ENCODE measurements around the gene TMEM203. TPM values are rescaled to one million over a fixed set of nuclear protein-coding genes. Genes with fewer than 3 reads are reported as not detected.
A peak's percentile ranks its signal among the peaks of the same experiment; 100 is the strongest.

TMEM203 gene
- total and polyA plus RNA-seq, 2 of the 13 experiments (the other 11 are each of a cell fraction or from before 2014, with no cell fraction given): 23.4 to 36.7 TPM

DNA sequence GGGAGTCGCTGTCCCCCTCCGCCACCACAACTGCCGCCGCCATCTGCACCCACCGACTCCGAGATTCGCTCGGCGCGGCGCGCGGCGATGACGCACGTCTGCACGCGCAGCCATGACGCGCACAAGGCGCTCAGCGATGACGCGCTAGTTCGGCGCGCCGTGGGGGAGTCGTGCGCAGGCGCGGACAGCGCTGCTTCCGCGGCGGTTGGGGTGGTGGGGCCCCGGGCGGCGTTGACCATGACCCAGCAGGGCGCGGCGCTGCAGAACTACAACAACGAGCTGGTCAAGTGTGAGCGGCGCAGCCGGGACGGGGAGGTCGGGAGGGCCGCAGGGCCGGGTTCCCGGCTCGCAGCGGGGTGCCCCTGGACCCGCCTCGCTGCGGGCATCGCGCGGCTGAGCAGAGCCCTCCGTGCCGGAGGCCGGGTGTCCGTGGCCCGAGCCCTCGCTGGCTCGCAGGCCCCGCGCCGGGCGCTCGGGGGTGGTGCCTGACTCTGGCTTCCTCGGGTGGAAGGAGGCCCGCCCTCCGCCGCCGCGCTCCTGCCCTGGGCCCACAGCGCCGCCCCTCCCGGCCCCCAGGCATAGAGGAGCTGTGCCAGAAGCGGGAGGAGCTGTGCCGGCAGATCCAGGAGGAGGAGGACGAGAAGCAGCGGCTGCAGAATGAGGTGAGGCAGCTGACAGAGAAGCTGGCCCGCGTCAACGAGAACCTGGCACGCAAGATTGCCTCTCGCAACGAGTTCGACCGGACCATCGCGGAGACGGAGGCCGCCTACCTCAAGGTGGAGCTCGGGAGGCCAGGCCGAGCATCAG lies 16.8 kb downstream of the TMEM203 start, which contains the start of the genes ANAPC2 and SSNA1 (continued):
- TF ChIP-seq, protein P1, sequence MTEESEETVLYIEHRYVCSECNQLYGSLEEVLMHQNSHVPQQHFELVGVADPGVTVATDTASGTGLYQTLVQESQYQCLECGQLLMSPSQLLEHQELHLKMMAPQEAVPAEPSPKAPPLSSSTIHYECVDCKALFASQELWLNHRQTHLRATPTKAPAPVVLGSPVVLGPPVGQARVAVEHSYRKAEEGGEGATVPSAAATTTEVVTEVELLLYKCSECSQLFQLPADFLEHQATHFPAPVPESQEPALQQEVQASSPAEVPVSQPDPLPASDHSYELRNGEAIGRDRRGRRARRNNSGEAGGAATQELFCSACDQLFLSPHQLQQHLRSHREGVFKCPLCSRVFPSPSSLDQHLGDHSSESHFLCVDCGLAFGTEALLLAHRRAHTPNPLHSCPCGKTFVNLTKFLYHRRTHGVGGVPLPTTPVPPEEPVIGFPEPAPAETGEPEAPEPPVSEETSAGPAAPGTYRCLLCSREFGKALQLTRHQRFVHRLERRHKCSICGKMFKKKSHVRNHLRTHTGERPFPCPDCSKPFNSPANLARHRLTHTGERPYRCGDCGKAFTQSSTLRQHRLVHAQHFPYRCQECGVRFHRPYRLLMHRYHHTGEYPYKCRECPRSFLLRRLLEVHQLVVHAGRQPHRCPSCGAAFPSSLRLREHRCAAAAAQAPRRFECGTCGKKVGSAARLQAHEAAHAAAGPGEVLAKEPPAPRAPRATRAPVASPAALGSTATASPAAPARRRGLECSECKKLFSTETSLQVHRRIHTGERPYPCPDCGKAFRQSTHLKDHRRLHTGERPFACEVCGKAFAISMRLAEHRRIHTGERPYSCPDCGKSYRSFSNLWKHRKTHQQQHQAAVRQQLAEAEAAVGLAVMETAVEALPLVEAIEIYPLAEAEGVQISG (CRISPR knock-in tag; IDR thresholded peaks at IDR 0.05): peak; percentile 95
- TF ChIP-seq KLF13 (CRISPR knock-in tag; IDR thresholded peaks at IDR 0.05): peak; percentile 35; the same call in 1 of the 2 replicates
- TF ChIP-seq, protein P2, sequence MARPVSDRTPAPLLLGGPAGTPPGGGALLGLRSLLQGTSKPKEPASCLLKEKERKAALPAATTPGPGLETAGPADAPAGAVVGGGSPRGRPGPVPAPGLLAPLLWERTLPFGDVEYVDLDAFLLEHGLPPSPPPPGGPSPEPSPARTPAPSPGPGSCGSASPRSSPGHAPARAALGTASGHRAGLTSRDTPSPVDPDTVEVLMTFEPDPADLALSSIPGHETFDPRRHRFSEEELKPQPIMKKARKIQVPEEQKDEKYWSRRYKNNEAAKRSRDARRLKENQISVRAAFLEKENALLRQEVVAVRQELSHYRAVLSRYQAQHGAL (CRISPR knock-in tag; IDR thresholded peaks at IDR 0.05; ENCODE audit: not compliant biosample characterization): no peak

DNA sequence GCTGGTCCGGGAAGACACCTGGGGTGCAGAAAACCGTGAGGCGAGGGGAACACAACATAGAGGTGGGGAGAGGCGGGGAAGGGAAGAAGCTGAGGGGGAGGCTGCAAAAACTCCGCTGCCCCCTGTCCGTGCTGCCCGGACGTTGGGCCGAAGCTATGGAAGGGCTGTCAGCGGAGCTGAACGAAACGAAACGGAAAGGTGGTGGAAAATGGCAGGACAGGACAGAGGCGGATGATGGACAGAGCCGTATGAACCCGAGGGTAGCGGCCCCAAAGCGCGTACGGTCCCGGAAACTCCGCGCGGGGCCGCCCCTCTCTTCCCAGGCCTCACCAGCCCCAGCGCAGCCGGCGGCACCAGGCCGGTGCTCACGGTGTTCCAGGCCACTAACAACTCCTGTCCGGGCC lies 17.4 kb downstream of the TMEM203 start:
- ATAC-seq (peak; percentile 2; the same call in 2 of the 3 replicates), DNase-seq (ENCODE audit: low spot score) (no peak), FAIRE-seq (no peak)
- Histone ChIP-seq H3K27me3 (ENCODE audit: control insufficient read depth in 1 of 2, insufficient read depth in 2 of 2, low read length in 2 of 2) (no peaks in the 10 kb centered on the region), H3K4me2 (ENCODE audit: low read depth, low read length) (peak overlapping the region; percentile 90), H2AFZ (ENCODE audit: low read length) (no peak overlapping the region), H3K27ac (ENCODE audit: extremely low read length, insufficient read depth, low read length) (peak overlapping the region; percentile 81), H3K4me3 (replicated peaks in 1 of 3; ENCODE audit: insufficient read depth in 1 of 3, low read depth in 2 of 3, low read length in 3 of 3) (peak overlapping the region; percentile 84 to 99 (median 97)), H4K20me1 (ENCODE audit: insufficient read depth, low read length) (no peaks in the 10 kb centered on the region), H3K4me1 (ENCODE audit: insufficient read depth, low read length) (peaks cover 28% of the 10 kb centered on the region), H3K9ac (ENCODE audit: insufficient read depth, low read depth, low read length) (peak overlapping the region; percentile 87), H3K79me2 (ENCODE audit: insufficient read depth, low read length) (peaks cover 26% of the 10 kb centered on the region), H3K36me3 (replicated peaks in 1 of 2; ENCODE audit: control insufficient read depth in 1 of 2, insufficient read depth in 2 of 2, low read length in 2 of 2) (peaks cover 21 to 34% of the 10 kb centered on the region in 2 experiments; a peak in 4 of 5 replicates), H3K9me3 (ENCODE audit: low read length) (no peaks in the 10 kb centered on the region)
- in situ Hi-C loops (cut with HindIII; ENCODE audit: extremely low pct_ligation_motif_present, low pct_unique_long_range_greater_than_20kb) (loop anchor here (5.0 kb wide), 1 partner anchor 39 kb away; the partner anchor contains the start of genes CYSRT1 and RNF224), intact Hi-C loops (cut with micrococcal nuclease; ENCODE audit: unreplicated experiment) (loop anchor here (1.0 to 2.0 kb wide), 3 partner anchors 17 to 39 kb away; partner anchors contain the start of genes NDOR1, RNF224 and TMEM203)
- BruUV-seq (replicated peaks): TSS peak; percentile 77
- ChIA-PET CTCF (ENCODE audit: low intra/inter-chr PET ratio, low total read pairs) (interaction anchor here (1.1 to 2.6 kb wide), 3 partner anchors 12 to 48 kb away, joined by 4 to 19 read pairs (median 16); partner anchors contain the start of gene RNF224), POLR2A (interaction anchor here (1.0 to 3.8 kb wide), 13 partner anchors 10 to 66 kb away, joined by 5 to 52 read pairs (median 12); partner anchors contain the start of genes NDOR1, NELFB, RNF208 and TMEM203)
- WGBS (ENCODE audit: low lambda C conversion rate): under 1% methylated on average over 14 of the region's 31 CpGs
- TF ChIP-seq, protein P3, sequence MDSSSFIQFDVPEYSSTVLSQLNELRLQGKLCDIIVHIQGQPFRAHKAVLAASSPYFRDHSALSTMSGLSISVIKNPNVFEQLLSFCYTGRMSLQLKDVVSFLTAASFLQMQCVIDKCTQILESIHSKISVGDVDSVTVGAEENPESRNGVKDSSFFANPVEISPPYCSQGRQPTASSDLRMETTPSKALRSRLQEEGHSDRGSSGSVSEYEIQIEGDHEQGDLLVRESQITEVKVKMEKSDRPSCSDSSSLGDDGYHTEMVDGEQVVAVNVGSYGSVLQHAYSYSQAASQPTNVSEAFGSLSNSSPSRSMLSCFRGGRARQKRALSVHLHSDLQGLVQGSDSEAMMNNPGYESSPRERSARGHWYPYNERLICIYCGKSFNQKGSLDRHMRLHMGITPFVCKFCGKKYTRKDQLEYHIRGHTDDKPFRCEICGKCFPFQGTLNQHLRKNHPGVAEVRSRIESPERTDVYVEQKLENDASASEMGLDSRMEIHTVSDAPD (CRISPR knock-in tag; IDR thresholded peaks at IDR 0.05): no peak
- TF ChIP-seq, protein P4, sequence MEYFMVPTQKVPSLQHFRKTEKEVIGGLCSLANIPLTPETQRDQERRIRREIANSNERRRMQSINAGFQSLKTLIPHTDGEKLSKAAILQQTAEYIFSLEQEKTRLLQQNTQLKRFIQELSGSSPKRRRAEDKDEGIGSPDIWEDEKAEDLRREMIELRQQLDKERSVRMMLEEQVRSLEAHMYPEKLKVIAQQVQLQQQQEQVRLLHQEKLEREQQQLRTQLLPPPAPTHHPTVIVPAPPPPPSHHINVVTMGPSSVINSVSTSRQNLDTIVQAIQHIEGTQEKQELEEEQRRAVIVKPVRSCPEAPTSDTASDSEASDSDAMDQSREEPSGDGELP (IDR thresholded peaks at IDR 0.05; ENCODE audit: borderline replicate concordance, low read depth): no peak
- TF ChIP-seq ATAD3A (CRISPR knock-in tag; IDR thresholded peaks at IDR 0.05): no peak
- TF ChIP-seq ZNF501 (CRISPR knock-in tag; IDR thresholded peaks at IDR 0.05): peak; percentile 73; the same call in 1 of the 2 replicates
- TF ChIP-seq PAWR (CRISPR knock-in tag; IDR thresholded peaks at IDR 0.05; ENCODE audit: borderline replicate concordance): no peak
- TF ChIP-seq ZNF33B (CRISPR knock-in tag; IDR thresholded peaks at IDR 0.05): 0 out of 2 replicates have a peak, but pooled peaks have one; percentile 4
- TF ChIP-seq ZNF138 (CRISPR knock-in tag; IDR thresholded peaks at IDR 0.05; ENCODE audit: low read depth): no peak
- TF ChIP-seq SMARCE1 (IDR thresholded peaks at IDR 0.05; ENCODE audit: borderline replicate concordance): no peak
- TF ChIP-seq, protein P5, sequence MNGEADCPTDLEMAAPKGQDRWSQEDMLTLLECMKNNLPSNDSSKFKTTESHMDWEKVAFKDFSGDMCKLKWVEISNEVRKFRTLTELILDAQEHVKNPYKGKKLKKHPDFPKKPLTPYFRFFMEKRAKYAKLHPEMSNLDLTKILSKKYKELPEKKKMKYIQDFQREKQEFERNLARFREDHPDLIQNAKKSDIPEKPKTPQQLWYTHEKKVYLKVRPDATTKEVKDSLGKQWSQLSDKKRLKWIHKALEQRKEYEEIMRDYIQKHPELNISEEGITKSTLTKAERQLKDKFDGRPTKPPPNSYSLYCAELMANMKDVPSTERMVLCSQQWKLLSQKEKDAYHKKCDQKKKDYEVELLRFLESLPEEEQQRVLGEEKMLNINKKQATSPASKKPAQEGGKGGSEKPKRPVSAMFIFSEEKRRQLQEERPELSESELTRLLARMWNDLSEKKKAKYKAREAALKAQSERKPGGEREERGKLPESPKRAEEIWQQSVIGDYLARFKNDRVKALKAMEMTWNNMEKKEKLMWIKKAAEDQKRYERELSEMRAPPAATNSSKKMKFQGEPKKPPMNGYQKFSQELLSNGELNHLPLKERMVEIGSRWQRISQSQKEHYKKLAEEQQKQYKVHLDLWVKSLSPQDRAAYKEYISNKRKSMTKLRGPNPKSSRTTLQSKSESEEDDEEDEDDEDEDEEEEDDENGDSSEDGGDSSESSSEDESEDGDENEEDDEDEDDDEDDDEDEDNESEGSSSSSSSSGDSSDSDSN (CRISPR knock-in tag; IDR thresholded peaks at IDR 0.05): no peak
